GM12878 (cell line): ENCODE results near the gene EVA1A. TPM values are rescaled to one million over a fixed set of nuclear protein-coding genes. Genes with fewer than 3 reads are reported as not detected.

Experiments used
- ATAC-seq: fragments of 200-7000 bp; cut with Tn5 transposase; 3 replicates; pipeline ENCODE4 v1.9.1; 2020; ENCODE audit warnings: mild to moderate bottlenecking, moderate library complexity
- BruUV-seq: library from RNA; stranded (reverse); fragments of 400-500 nt; replicated peaks from 2 replicates; lab custom pipeline; 2021; lab: Mats Ljungman, UMichigan
- CTCF ChIA-PET: fragments of 300-600 bp; sonication (Branson Sonifier 250); formaldehyde crosslinking; extraction: SDS; loops from one replicate; lab custom pipeline; 2021; ENCODE audit warnings: inconsistent platforms; lab: Yijun Ruan, JAX
- POLR2A ChIA-PET: fragments of 350-600 bp; formaldehyde crosslinking; extraction: SDS; loops from one replicate; lab custom pipeline; 2021; ENCODE audit warnings: inconsistent platforms; lab: Charles Lee
- RAD21 ChIA-PET: fragments of 300-600 bp; sonication (Branson Sonifier 250); formaldehyde crosslinking; loops from one replicate; lab custom pipeline; 2023; ENCODE audit warnings: antibody characterized with exemption; ENCODE audit not compliant: unreplicated experiment; lab: Charles Lee
- SMC1A ChIA-PET: fragments of 300-600 bp; sonication (Branson Sonifier 250); formaldehyde crosslinking; loops from one replicate; lab custom pipeline; 2023; ENCODE audit not compliant: unreplicated experiment, uncharacterized antibody; lab: Charles Lee
- DNase-seq: peaks from one replicate; pipeline ENCODE4 v3.0.0-alpha.2; 2011; ENCODE audit warnings: low read depth, low spot score
- FAIRE-seq: peaks from 3 replicates; lab custom pipeline; 2011; peaks lifted over from hg19 to GRCh38; lab: Jason Lieb, UNC
- H2AFZ ChIP-seq: 2 replicates; pipeline ENCODE4 v1.6.0; 2011; ENCODE audit warnings: low read depth, low read length, control low read depth; ENCODE audit not compliant: control insufficient read depth
- H3K27ac ChIP-seq: 2 replicates; pipeline ENCODE4 v1.5.1; 2011; ENCODE audit warnings: control low read depth; ENCODE audit not compliant: control insufficient read depth, insufficient read depth
- H3K27me3 ChIP-seq, 2 experiments: replicated peaks in 1 of 2; 2 replicates each; pipeline versions ENCODE4 v1.6.0 to v1.6.1; 2011; ENCODE audit warnings: low read length in 1 of 2; ENCODE audit not compliant: control insufficient read depth in 2 of 2, insufficient read depth in 2 of 2
- H3K36me3 ChIP-seq, 2 experiments: 2 replicates each; pipeline ENCODE4 v1.5.1; 2011; ENCODE audit warnings: low read length in 1 of 2; ENCODE audit not compliant: control insufficient read depth in 2 of 2, insufficient read depth in 2 of 2
- H3K4me1 ChIP-seq: 2 replicates; pipeline ENCODE4 v1.6.1; 2011; ENCODE audit warnings: mild to moderate bottlenecking, low read length, moderate library complexity, mixed read lengths; ENCODE audit not compliant: control insufficient read depth, insufficient read depth
- H3K4me2 ChIP-seq: 2 replicates; pipeline ENCODE4 v1.6.0; 2011; ENCODE audit warnings: control low read depth; ENCODE audit not compliant: control insufficient read depth, insufficient read depth
- H3K4me3 ChIP-seq: fragments of 200-600 bp; sonication (generic); 2 replicates; pipeline ENCODE4 v1.5.1; 2016
- H3K79me2 ChIP-seq: 2 replicates; pipeline ENCODE4 v1.6.0; 2011; ENCODE audit warnings: low read length; ENCODE audit not compliant: control insufficient read depth, insufficient read depth
- H3K9ac ChIP-seq: 2 replicates; pipeline ENCODE4 v1.8.0; 2011; ENCODE audit warnings: low read length, control low read depth, mixed read lengths; ENCODE audit not compliant: control insufficient read depth, insufficient read depth
- H3K9me3 ChIP-seq: replicated peaks from 3 replicates; pipeline ENCODE4 v1.5.1; 2011; ENCODE audit warnings: mild to moderate bottlenecking, low read length; ENCODE audit not compliant: control insufficient read depth, insufficient read depth
- H4K20me1 ChIP-seq: 2 replicates; pipeline ENCODE4 v1.6.0; 2011; ENCODE audit not compliant: control insufficient read depth, insufficient read depth
- IRF4 ChIP-seq: IDR thresholded peaks from 2 replicates; pipeline ENCODE4 v1.6.1; 2011; ENCODE audit warnings: low read depth, low read length
- NFYA ChIP-seq: IDR thresholded peaks from 2 replicates; pipeline ENCODE4 v1.6.1; 2011; ENCODE audit warnings: low read depth, mild to moderate bottlenecking, low read length, improper control_type of control experiment, borderline replicate concordance
- PAX5 ChIP-seq: IDR thresholded peaks from 2 replicates; pipeline ENCODE4 v1.6.1; 2011; ENCODE audit warnings: low read depth, low read length, borderline replicate concordance
- PML ChIP-seq: IDR thresholded peaks from 2 replicates; pipeline ENCODE4 v1.6.1; 2012; ENCODE audit warnings: low read length, inconsistent platforms
- POLR2A ChIP-seq: IDR thresholded peaks from 2 replicates; pipeline ENCODE4 v1.6.1; 2011; ENCODE audit warnings: low read depth, mild to moderate bottlenecking, low read length
- POLR2AphosphoS2 ChIP-seq: IDR thresholded peaks from 2 replicates; pipeline ENCODE4 v1.6.1; 2011; ENCODE audit warnings: low read depth, mild to moderate bottlenecking, low read length, improper control_type of control experiment, moderate library complexity
- RFX5 ChIP-seq: IDR thresholded peaks from 2 replicates; pipeline ENCODE4 v1.6.1; 2011; ENCODE audit warnings: low read depth, low read length, improper control_type of control experiment
- SUPT20H ChIP-seq: IDR thresholded peaks from 2 replicates; pipeline ENCODE4 v1.6.1; 2011; ENCODE audit warnings: low read depth, mild to moderate bottlenecking, low read length, moderate library complexity, borderline replicate concordance; ENCODE audit not compliant: control insufficient read depth
- TAF1 ChIP-seq: IDR thresholded peaks from 2 replicates; pipeline ENCODE4 v1.6.1; 2011; ENCODE audit warnings: mild to moderate bottlenecking, low read depth, low read length, borderline replicate concordance
- ZBTB33 ChIP-seq: fragments of 450-650 bp; IDR thresholded peaks from 2 replicates; pipeline ENCODE4 v1.6.1; 2017; ENCODE audit warnings: mild to moderate bottlenecking
- WGBS: methylation state at CpG from one replicate; pipeline ENCODE4 v1.1.6; 2016; ENCODE audit warnings: low lambda C conversion rate; ENCODE audit not compliant: insufficient replicate concordance, insufficient coverage; ENCODE audit errors: missing lambda C conversion rate; 5-methylcytosine and 5-hydroxymethylcytosine counted together
- in situ Hi-C: fragments of 300-500 bp; cut with MboI; formaldehyde crosslinking; loops from 9 replicates; pipeline ENCODE4 v1.14.3; 2018; ENCODE audit warnings: mixed read lengths
- intact Hi-C: fragments of 100-400 bp; cut with micrococcal nuclease; formaldehyde crosslinking; loops from one replicate; pipeline ENCODE4 v1.14.2; 2022; ENCODE audit not compliant: unreplicated experiment
- polyA plus RNA-seq, 11 experiments: library from polyadenylated mRNA; depleted of rRNA in 4 of 11; unstranded in 6 of 11; stranded (reverse) in 5 of 11; fragments of >200 nt; fragmentation: Nextera tagmentation in 4 of 11; fragmentation: Illumina TruSeq in 1 of 11; extraction: Ambion mirVana in 4 of 11; extraction: Trizol in 1 of 11; gene quantifications; 1 replicate in 1 of 11; 2 replicates in 10 of 11; pipeline versions ENCODE4 v1.2.1 to v1.2.3, GENCODE V29; 2011 to 2016; ENCODE audit warnings: inconsistent platforms in 2 of 11, missing spikeins in 2 of 11, low read depth in 1 of 11
- total RNA-seq, 4 experiments: library from RNA; depleted of rRNA in 3 of 4; stranded (reverse); fragments of >200 nt in 3 of 4; fragmentation: Illumina TruSeq in 1 of 4; extraction: Trizol in 1 of 4; gene quantifications; 2 replicates each; pipeline versions ENCODE4 v1.2.1 to v1.2.3, GENCODE V29; 2013 to 2021
- TF ChIP-seq, protein P1 (sequence below): fragments of 150-350 bp; IDR thresholded peaks from 2 replicates; pipeline ENCODE4 v1.6.1; 2016; ENCODE audit warnings: low read depth, low read length
- TF ChIP-seq, protein P2 (sequence below): fragments of 450-650 bp; IDR thresholded peaks from 2 replicates; pipeline ENCODE4 v1.6.1; 2016; ENCODE audit warnings: mild to moderate bottlenecking
- TF ChIP-seq, protein P3 (sequence below): IDR thresholded peaks from 2 replicates; pipeline ENCODE4 v1.6.1; 2011; ENCODE audit warnings: borderline replicate concordance, low read depth, mild to moderate bottlenecking, moderate library complexity, mixed read lengths, low read length; ENCODE audit not compliant: insufficient read depth; ENCODE audit errors: extremely low read length
- TF ChIP-seq, protein P4 (sequence below): fragments of 450-650 bp; IDR thresholded peaks from 2 replicates; pipeline ENCODE4 v1.6.1; 2016; ENCODE audit warnings: mild to moderate bottlenecking

The EVA1A gene
- total and polyA plus RNA-seq, 10 of the 15 experiments (the other 5 are each of a cell fraction or from before 2014, with no cell fraction given): 0.13 to 1.0 (median 0.34) TPM; not detected in 5

GRCh38 chr2:75462721-75463120, 98.0 kb downstream of the EVA1A start:
- H3K27ac ChIP-seq: no peak overlapping the region
- H2AFZ ChIP-seq: no peak overlapping the region
- H3K79me2 ChIP-seq: no peaks in the 10 kb centered on the region
- no peaks in the 10 kb centered on the region for H4K20me1 ChIP-seq
- no peak for ATAC-seq
- intact Hi-C loops: no loop called here
- CTCF ChIA-PET: interaction anchor here (0.6 to 11.5 kb wide), 19 partner anchors 8 to 798 kb away, joined by 3 to 127 read pairs (median 24); partner anchors contain the start of gene TACR1
- POLR2A ChIA-PET: interaction anchor here (2.1 kb wide), 1 partner anchor 30 kb away, joined by 10 read pairs; no protein-coding TSS in a partner anchor
- no TSS peak for BruUV-seq
- in situ Hi-C loops: no loop called here
- RAD21 ChIA-PET: interaction anchor here (0.9 to 4.8 kb wide), 5 partner anchors 30 to 149 kb away, joined by 3 to 42 read pairs (median 4); no protein-coding TSS in a partner anchor
- no peaks in the 10 kb centered on the region; the same call in 2 of the 3 replicates for H3K9me3 ChIP-seq
- H3K9ac ChIP-seq: no peak overlapping the region
- H3K4me3 ChIP-seq: no peak overlapping the region
- H3K27me3 ChIP-seq: no peaks in the 10 kb centered on the region
- no peak overlapping the region for H3K4me2 ChIP-seq
- FAIRE-seq: no peak
- no peaks in the 10 kb centered on the region for H3K4me1 ChIP-seq
- DNase-seq: no peak
- H3K36me3 ChIP-seq: no peaks in the 10 kb centered on the region
- WGBS: 42% methylated on average over 4 of the region's 4 CpGs
- SMC1A ChIA-PET: interaction anchor here (0.6 to 11.4 kb wide), 15 partner anchors 10 to 361 kb away, joined by 3 to 183 read pairs (median 4); partner anchors contain the start of gene TACR1
- TF ChIP-seq IRF4 (no peak), POLR2AphosphoS2 (no peak), POLR2A (no peak), RFX5 (no peak), NFYA (no peak), PML (no peak), PAX5 (no peak), ZBTB33 (no peak), TAF1 (no peak), SUPT20H (no peak)
- TF ChIP-seq, protein P1, sequence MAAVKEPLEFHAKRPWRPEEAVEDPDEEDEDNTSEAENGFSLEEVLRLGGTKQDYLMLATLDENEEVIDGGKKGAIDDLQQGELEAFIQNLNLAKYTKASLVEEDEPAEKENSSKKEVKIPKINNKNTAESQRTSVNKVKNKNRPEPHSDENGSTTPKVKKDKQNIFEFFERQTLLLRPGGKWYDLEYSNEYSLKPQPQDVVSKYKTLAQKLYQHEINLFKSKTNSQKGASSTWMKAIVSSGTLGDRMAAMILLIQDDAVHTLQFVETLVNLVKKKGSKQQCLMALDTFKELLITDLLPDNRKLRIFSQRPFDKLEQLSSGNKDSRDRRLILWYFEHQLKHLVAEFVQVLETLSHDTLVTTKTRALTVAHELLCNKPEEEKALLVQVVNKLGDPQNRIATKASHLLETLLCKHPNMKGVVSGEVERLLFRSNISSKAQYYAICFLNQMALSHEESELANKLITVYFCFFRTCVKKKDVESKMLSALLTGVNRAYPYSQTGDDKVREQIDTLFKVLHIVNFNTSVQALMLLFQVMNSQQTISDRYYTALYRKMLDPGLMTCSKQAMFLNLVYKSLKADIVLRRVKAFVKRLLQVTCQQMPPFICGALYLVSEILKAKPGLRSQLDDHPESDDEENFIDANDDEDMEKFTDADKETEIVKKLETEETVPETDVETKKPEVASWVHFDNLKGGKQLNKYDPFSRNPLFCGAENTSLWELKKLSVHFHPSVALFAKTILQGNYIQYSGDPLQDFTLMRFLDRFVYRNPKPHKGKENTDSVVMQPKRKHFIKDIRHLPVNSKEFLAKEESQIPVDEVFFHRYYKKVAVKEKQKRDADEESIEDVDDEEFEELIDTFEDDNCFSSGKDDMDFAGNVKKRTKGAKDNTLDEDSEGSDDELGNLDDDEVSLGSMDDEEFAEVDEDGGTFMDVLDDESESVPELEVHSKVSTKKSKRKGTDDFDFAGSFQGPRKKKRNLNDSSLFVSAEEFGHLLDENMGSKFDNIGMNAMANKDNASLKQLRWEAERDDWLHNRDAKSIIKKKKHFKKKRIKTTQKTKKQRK: no peak
- TF ChIP-seq, protein P2, sequence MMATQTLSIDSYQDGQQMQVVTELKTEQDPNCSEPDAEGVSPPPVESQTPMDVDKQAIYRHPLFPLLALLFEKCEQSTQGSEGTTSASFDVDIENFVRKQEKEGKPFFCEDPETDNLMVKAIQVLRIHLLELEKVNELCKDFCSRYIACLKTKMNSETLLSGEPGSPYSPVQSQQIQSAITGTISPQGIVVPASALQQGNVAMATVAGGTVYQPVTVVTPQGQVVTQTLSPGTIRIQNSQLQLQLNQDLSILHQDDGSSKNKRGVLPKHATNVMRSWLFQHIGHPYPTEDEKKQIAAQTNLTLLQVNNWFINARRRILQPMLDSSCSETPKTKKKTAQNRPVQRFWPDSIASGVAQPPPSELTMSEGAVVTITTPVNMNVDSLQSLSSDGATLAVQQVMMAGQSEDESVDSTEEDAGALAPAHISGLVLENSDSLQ: no peak
- TF ChIP-seq, protein P3, sequence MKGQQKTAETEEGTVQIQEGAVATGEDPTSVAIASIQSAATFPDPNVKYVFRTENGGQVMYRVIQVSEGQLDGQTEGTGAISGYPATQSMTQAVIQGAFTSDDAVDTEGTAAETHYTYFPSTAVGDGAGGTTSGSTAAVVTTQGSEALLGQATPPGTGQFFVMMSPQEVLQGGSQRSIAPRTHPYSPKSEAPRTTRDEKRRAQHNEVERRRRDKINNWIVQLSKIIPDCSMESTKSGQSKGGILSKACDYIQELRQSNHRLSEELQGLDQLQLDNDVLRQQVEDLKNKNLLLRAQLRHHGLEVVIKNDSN: no peak
- TF ChIP-seq, protein P4, sequence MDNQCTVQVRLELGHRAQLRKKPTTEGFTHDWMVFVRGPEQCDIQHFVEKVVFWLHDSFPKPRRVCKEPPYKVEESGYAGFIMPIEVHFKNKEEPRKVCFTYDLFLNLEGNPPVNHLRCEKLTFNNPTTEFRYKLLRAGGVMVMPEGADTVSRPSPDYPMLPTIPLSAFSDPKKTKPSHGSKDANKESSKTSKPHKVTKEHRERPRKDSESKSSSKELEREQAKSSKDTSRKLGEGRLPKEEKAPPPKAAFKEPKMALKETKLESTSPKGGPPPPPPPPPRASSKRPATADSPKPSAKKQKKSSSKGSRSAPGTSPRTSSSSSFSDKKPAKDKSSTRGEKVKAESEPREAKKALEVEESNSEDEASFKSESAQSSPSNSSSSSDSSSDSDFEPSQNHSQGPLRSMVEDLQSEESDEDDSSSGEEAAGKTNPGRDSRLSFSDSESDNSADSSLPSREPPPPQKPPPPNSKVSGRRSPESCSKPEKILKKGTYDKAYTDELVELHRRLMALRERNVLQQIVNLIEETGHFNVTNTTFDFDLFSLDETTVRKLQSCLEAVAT: no peak
